Smooth muscle cell (in vitro differentiated cells): ENCODE results near the gene EOGT. TPM values are rescaled to one million over a fixed set of nuclear protein-coding genes. Genes with fewer than 3 reads are reported as not detected.

Source experiments
- DNase-seq: peaks from one replicate; lab custom pipeline; 2025; ENCODE audit not compliant: unreplicated experiment; lab: John Stamatoyannopoulos, UW
- H2AFZ ChIP-seq: fragments of 200-600 bp; sonication (generic); 2 replicates; pipeline ENCODE4 v1.6.0; 2016; ENCODE audit warnings: antibody characterized with exemption, low read depth, mild to moderate bottlenecking
- H3F3A ChIP-seq: fragments of 200-600 bp; sonication (generic); 2 replicates; pipeline ENCODE4 v1.6.0; 2017; ENCODE audit warnings: antibody characterized with exemption, low read depth
- H3K27ac ChIP-seq: fragments of 200-600 bp; sonication (generic); 2 replicates; pipeline ENCODE4 v1.5.1; 2016; ENCODE audit warnings: low read depth, mild to moderate bottlenecking
- H3K27me3 ChIP-seq: fragments of 200-600 bp; sonication (generic); 2 replicates; pipeline ENCODE4 v1.6.1; 2016; ENCODE audit warnings: low read depth, mild to moderate bottlenecking
- H3K36me3 ChIP-seq: fragments of 200-600 bp; sonication (generic); 2 replicates; pipeline ENCODE4 v1.5.1; 2016; ENCODE audit warnings: low read depth
- H3K4me1 ChIP-seq: fragments of 200-600 bp; sonication (generic); 2 replicates; pipeline ENCODE4 v1.5.1; 2016; ENCODE audit warnings: low read depth
- H3K4me2 ChIP-seq: fragments of 200-600 bp; sonication (generic); 2 replicates; pipeline ENCODE4 v1.6.0; 2016; ENCODE audit warnings: mild to moderate bottlenecking
- H3K4me3 ChIP-seq: fragments of 200-600 bp; sonication (generic); 2 replicates; pipeline ENCODE4 v1.5.1; 2016; ENCODE audit warnings: mild to moderate bottlenecking
- H3K79me2 ChIP-seq: fragments of 200-600 bp; sonication (generic); 2 replicates; pipeline ENCODE4 v1.6.0; 2016; ENCODE audit warnings: low read depth, mild to moderate bottlenecking
- H3K9ac ChIP-seq: fragments of 200-600 bp; sonication (generic); 2 replicates; pipeline ENCODE4 v1.6.0; 2016; ENCODE audit warnings: low read depth
- H3K9me3 ChIP-seq: fragments of 200-600 bp; sonication (generic); replicated peaks from 2 replicates; pipeline ENCODE4 v1.5.1; 2016; ENCODE audit warnings: low read depth
- H4K20me1 ChIP-seq: fragments of 200-600 bp; sonication (generic); 2 replicates; pipeline ENCODE4 v1.6.0; 2016; ENCODE audit warnings: low read depth
- WGBS: methylation state at CpG from one replicate; pipeline ENCODE4 v1.1.7; 2016; ENCODE audit warnings: low lambda C conversion rate; 5-methylcytosine and 5-hydroxymethylcytosine counted together
- polyA plus RNA-seq: library from polyadenylated mRNA; unstranded; fragments of >200 nt; fragmentation: Nextera tagmentation; extraction: Ambion mirVana; gene quantifications from 2 replicates; pipeline ENCODE4 v1.2.1, GENCODE V29; 2016
- total RNA-seq: library from RNA; depleted of rRNA; stranded (reverse); fragments of >200 nt; gene quantifications from 2 replicates; pipeline ENCODE4 v1.2.3, GENCODE V29; 2014
- TF ChIP-seq, protein P1 (sequence below): fragments of 200-600 bp; sonication (generic); IDR thresholded peaks from 2 replicates; pipeline ENCODE4 v1.5.1; 2017; ENCODE audit warnings: borderline replicate concordance, mild to moderate bottlenecking, antibody characterized with exemption; ENCODE audit not compliant: insufficient read depth, poor library complexity, severe bottlenecking

The EOGT gene
- total and polyA plus RNA-seq, 2 experiments from 2014 or later, result 21.2 to 30.6 TPM

DNA sequence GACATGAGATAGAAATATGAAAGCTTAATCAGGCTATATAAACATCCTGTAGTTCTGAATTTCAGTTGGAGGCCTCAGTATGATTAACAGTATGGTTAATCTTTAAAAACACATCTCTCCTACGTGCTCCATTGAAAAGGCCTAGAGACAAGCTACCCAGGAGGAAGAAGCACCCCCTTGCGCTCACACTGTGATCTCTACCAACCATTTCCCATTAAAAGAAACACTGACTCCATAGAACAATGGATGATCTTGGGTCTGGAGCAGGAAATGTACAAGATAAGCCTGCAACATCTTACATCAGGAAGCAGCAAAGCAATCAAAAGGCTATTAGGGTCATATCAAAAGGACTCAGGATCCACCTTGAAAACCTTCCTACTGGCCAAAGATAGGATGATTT is 3.4 kb upstream of the EOGT start:
- Histone ChIP-seq H3K27ac (no peak overlapping the region), H3K79me2 (no peaks in the 10 kb centered on the region), H4K20me1 (peaks cover 10% of the 10 kb centered on the region), H3K27me3 (no peaks in the 10 kb centered on the region), H3K36me3 (peaks cover 13% of the 10 kb centered on the region), H3F3A (peaks cover 32% of the 10 kb centered on the region), H3K4me1 (peaks cover 6% of the 10 kb centered on the region), H3K4me2 (no peak overlapping the region), H3K9me3 (no peaks in the 10 kb centered on the region), H3K4me3 (no peak overlapping the region), H3K9ac (no peak overlapping the region), H2AFZ (no peak overlapping the region)
- 98% methylated on average over 2 of the region's 2 CpGs for WGBS
- DNase-seq, result no peak
- TF ChIP-seq, protein P1, sequence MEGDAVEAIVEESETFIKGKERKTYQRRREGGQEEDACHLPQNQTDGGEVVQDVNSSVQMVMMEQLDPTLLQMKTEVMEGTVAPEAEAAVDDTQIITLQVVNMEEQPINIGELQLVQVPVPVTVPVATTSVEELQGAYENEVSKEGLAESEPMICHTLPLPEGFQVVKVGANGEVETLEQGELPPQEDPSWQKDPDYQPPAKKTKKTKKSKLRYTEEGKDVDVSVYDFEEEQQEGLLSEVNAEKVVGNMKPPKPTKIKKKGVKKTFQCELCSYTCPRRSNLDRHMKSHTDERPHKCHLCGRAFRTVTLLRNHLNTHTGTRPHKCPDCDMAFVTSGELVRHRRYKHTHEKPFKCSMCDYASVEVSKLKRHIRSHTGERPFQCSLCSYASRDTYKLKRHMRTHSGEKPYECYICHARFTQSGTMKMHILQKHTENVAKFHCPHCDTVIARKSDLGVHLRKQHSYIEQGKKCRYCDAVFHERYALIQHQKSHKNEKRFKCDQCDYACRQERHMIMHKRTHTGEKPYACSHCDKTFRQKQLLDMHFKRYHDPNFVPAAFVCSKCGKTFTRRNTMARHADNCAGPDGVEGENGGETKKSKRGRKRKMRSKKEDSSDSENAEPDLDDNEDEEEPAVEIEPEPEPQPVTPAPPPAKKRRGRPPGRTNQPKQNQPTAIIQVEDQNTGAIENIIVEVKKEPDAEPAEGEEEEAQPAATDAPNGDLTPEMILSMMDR, result no peak

DNA sequence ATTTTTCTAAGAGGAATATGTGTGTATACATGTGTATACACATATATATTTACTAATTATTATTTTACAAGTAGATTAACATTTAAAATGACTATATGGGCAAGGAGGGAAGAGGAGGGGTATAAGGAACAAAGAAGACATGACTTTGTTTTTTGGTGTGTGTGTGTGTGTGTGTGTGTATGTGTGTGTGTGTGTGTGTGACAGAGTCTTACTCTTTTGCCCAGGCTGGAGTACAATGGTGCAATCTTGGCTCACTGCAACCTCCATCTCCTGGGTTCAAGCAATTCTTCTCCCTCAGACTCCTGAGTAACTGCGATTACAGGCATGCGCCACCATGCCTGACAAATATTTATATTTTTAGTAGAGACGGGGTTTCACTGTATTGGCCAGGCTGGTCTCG is 2.6 kb upstream of the EOGT start:
- no peaks in the 10 kb centered on the region for H3K9me3 ChIP-seq
- WGBS, result 95% methylated on average over 4 of the region's 4 CpGs
- peaks cover 6% of the 10 kb centered on the region for H3K4me1 ChIP-seq
- H3F3A ChIP-seq, result peaks cover 32% of the 10 kb centered on the region
- no peak overlapping the region for H3K9ac ChIP-seq
- no peak overlapping the region for H3K27ac ChIP-seq
- TF ChIP-seq, protein P1, result no peak
- peaks cover 4% of the 10 kb centered on the region for H4K20me1 ChIP-seq
- H3K4me2 ChIP-seq, result no peak overlapping the region
- H3K27me3 ChIP-seq, result no peaks in the 10 kb centered on the region
- no peak for DNase-seq
- H2AFZ ChIP-seq, result no peak overlapping the region
- H3K4me3 ChIP-seq, result no peak overlapping the region
- no peaks in the 10 kb centered on the region for H3K79me2 ChIP-seq
- H3K36me3 ChIP-seq, result peaks cover 10% of the 10 kb centered on the region

DNA sequence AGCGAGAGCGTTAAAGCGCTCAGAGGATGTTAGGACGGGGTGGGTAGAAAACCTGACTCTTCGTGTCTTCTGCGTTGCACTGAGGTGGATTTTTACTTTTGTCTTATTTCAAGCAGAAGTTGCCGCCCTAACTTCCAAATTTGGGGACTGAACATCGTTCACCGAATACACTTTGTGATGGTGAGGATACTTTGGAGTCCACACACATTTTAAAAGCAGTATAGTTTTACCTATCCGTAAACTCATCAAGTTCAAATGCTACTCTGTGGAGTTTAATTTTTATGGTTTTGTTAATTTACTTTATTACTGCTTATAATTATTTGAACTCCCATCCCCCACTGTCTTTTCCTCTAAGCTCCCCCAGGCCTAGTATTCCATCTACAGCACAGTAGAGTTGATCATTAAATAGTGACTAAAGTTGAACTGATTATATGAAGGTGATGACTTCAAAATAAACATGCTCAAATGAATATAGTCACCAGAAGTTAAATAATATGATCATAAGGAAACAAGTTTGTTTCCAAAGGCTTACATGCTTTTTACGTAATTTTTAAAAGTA is 617 bp upstream of the EOGT start:
- 16% methylated on average over 11 of the region's 11 CpGs for WGBS
- H3K9me3 ChIP-seq, result no peaks in the 10 kb centered on the region
- peaks cover 14% of the 10 kb centered on the region for H3K4me1 ChIP-seq
- H3K4me3 ChIP-seq, result peak overlapping the region; percentile 85
- H3K36me3 ChIP-seq, result peaks cover 12% of the 10 kb centered on the region
- peaks cover 26% of the 10 kb centered on the region for H3F3A ChIP-seq
- H3K27me3 ChIP-seq, result no peaks in the 10 kb centered on the region
- DNase-seq, result no peak
- H3K4me2 ChIP-seq, result peak overlapping the region; percentile 90
- no peaks in the 10 kb centered on the region for H4K20me1 ChIP-seq
- H3K27ac ChIP-seq, result peak overlapping the region; percentile 92
- H3K79me2 ChIP-seq, result no peaks in the 10 kb centered on the region
- TF ChIP-seq, protein P1, result no peak
- no peak overlapping the region for H2AFZ ChIP-seq
- peak overlapping the region; percentile 89 for H3K9ac ChIP-seq

DNA sequence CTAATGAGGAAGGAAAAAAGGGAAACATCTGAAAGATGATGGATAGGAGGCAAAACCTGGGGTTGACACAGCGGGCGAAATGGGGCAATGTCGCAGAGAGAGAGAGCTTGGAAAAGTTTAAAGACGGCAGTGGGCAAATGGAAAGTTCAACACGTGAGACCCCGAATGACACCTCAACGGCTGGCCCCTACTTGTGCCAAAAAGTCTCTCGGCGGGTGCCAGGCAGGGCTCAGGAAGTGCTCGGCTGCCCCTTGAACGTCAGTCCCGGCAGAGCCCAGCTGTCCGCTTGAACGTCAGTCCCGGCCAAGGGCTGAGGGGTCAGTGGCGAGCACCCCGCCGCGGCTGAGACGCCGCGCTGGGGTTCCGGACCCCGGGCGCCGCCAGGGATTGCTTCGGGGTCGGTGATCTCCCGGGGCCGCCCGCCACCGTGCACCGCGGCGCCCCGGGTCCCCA is 658 bp downstream of the EOGT start:
- Histone ChIP-seq H3F3A (peaks cover 20% of the 10 kb centered on the region), H3K9me3 (no peaks in the 10 kb centered on the region), H2AFZ (no peak overlapping the region), H4K20me1 (no peaks in the 10 kb centered on the region), H3K27ac (peak overlapping the region; percentile 92), H3K4me2 (peak overlapping the region; percentile 90), H3K36me3 (peaks cover 12% of the 10 kb centered on the region), H3K27me3 (no peaks in the 10 kb centered on the region), H3K79me2 (no peaks in the 10 kb centered on the region), H3K4me1 (peaks cover 18% of the 10 kb centered on the region), H3K9ac (peak overlapping the region; percentile 89), H3K4me3 (peak overlapping the region; percentile 85)
- TF ChIP-seq, protein P1, result peak; percentile 2
- DNase-seq, result peak; percentile 27
- 2% methylated on average over 36 of the region's 36 CpGs for WGBS
